NCI-H1048 (cell line): ENCODE data around the gene PAK6.

ENCODE experiments used
- DNase-seq: peaks from one replicate; lab custom pipeline; 2025; lab: John Stamatoyannopoulos, UW

Gene PAK6

DNA sequence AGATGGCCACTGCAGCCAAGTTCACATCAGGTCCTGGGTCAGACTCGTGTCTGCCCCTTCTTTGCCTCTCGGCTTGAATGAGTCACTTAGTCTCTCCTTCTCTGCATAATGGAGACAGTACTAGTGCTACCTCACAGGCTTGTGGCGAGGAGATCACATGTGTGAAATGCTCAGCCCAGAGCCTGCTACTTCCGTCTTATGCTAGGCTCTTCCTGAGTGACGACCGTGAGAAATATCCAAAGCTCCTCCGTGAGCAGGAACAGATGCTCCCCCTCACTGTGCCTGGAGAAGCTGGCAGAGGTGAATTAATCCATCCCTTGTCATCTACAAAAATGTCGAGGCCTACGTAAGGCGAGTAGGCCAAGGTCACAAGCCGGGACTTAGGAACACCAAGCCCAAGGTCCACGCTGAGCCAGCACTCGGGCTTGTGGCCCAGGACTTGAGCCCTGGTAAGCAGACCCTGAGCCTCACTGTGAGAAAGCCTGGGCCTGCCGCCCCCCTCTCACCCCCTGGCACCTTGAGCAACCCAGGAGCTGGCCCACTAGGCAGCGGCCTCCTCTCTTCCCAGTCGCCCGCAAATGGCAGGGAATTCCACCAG lies 17.9 kb downstream of the PAK6 start:
- no peak for DNase-seq

DNA sequence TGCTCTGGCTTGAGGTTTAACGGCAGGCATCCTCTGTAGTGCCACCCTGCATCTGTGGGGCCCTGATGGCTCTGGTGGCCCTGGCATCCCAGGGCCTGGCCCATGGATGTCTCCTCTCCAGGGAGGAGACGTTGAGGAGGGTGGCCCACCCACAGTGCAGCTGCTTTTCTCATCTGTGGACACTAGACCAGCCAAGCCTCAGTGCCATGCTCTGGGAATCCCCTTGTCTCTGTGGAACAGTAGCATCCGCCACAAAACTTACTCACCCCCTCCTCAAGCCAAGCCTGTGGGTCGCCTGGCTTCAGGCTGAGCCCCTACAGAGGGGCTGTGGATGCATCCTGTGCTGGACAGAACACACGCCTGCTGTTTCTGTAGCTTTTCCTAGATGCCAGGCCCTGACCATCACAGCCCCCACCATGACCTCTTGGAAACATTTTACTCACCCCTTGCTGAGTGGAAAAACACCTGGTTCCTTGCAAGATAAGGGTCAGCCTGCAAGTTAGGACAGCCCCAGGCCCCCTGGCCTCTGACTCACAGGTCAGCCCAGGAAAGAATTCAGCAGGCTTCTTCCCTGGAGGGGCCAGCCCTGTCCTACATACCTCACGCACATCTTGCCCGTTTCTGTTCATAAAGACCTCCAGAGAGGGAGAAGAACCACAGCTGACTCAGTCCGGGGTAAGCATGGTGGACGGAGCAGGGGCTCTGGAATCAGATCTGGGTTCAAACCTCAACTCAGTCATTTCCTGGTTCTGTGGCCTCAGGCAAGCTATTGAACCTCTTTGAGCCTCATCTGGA lies 19.0 kb downstream of the PAK6 start:
- no peak for DNase-seq

DNA sequence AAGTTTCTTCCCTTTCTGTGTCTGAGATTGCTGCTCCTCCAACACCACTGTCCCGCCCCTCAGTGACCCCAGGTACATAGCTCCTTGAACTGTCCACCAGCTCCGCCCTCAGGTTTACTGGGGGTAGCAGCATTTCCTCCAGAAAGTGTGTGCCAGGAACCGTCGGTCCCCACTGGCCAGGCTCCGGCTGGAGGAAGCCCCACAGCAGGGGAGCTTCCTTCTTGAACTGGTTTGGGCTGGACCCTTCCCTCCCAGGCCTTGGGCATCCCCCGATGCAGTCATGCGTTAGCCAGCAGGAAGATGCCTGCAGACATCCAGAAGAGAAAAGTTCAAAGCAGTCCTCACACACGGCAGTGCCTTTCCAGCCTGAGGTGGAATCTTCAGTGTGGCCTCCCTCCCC lies 19.7 kb downstream of the PAK6 start:
- DNase-seq, result no peak

- DNase-seq, result no peak
Observed at GRCh38 chr15:40259021-40259420, 20.2 kb downstream of the PAK6 start.

GRCh38 chr15:40263024-40263754 lies 24.3 kb downstream of the PAK6 start:
- no peak for DNase-seq

- DNase-seq, result no peak
Observed at GRCh38 chr15:40264321-40265153, 25.7 kb downstream of the PAK6 start.

GRCh38 chr15:40265355-40265754 lies 26.5 kb downstream of the PAK6 start:
- DNase-seq, result no peak

- no peak for DNase-seq
Observed at GRCh38 chr15:40265875-40266274, 27.0 kb downstream of the PAK6 start.

GRCh38 chr15:40266828-40267304 lies 28.0 kb downstream of the PAK6 start:
- DNase-seq, result no peak

GRCh38 chr15:40267670-40268069 lies 28.8 kb downstream of the PAK6 start:
- DNase-seq, result no peak

GRCh38 chr15:40269604-40270003 lies 30.7 kb downstream of the PAK6 start:
- DNase-seq, result no peak

DNA sequence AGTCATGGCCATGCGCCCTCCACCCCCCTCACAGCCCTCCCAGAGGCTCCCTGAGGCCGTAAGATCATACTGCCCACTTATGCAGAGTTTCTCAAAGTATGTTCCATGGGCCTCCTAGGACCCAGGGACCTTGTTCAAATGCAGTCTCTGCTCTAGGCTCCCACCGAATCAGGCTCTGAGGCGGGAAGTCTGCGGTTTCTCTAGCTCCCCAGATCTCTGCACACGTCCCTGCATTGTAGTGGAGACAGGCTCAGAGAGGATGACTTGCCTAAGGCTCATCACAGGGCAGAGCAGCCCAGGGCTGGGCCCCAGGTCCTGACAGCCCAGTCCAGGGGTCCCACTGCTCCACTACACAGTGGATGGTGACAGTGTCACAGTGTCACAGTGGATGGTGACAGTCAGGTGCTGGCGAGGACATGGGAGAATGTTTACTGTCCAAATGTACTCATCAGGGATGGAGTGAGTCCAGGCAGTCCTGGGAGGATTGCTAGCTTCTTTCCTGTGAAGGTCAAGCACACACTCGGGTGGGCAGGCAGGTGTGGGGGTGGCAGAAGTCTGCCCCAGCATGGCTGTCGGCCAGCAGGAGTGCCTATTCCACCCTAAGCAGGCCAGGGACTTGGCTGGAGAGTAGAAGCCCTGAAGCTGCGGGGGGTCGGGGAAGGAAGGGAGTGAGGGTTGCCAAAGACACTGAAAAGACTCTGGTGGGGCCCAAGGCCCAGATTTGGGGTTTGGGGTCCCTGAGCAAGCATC lies 31.6 kb downstream of the PAK6 start:
- DNase-seq, result no peak

DNA sequence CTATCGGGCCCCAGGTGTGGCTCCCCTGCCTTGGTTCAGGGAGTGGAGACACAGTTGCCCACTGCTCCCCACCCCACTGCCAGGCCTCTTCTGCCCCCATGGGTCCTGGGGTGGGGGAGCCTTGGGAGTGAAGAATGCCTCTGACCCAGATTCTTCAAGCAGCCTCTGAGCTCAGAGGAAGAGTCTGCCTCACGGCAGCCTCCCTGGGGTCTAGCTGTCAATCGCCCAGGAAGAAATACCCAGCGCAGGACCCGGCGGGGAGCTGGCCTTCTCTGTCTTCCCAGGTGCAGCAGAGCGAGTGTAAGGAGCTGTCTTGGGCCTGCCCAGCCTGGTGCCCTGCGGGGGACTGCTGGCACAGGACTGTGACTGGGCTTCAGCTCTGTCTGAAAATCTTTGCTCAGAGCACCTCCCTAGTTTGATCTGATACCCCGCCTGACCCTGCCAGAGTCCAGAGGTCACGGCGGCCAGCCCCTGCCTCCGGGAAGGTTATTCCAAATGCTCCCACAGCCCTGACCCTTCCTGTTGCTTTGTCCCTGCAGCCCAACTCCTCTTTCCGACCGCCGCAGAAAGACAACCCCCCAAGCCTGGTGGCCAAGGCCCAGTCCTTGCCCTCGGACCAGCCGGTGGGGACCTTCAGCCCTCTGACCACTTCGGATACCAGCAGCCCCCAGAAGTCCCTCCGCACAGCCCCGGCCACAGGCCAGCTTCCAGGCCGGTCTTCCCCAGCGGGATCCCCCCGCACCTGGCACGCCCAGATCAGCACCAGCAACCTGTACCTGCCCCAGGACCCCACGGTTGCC lies 33.0 kb downstream of the PAK6 start:
- no peak for DNase-seq

DNA sequence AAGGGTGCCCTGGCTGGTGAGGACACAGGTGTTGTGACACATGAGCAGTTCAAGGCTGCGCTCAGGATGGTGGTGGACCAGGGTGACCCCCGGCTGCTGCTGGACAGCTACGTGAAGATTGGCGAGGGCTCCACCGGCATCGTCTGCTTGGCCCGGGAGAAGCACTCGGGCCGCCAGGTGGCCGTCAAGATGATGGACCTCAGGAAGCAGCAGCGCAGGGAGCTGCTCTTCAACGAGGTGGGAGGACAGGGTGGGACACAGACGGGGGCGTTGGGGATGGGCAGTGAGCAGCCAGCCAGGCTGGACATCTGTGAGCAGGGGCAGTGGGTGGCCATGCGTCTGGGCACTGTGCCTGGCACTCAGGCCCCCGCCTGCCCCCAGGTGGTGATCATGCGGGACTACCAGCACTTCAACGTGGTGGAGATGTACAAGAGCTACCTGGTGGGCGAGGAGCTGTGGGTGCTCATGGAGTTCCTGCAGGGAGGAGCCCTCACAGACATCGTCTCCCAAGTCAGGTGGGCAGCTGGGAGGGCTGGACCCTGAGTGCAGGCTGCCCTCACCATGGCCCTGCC lies 33.7 kb downstream of the PAK6 start:
- no peak for DNase-seq

DNA sequence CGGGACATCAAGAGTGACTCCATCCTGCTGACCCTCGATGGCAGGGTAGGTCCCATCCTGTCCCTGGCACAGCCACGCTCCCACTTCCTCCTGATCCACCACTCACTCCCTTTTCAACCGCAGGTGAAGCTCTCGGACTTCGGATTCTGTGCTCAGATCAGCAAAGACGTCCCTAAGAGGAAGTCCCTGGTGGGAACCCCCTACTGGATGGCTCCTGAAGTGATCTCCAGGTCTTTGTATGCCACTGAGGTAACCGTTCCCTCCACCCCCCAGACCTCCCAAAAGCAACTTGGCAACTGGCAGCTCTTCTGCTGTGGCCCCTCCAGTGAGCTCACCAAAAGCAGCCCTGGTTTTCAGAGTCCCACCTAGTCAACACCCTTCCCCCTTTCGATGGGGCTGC lies 34.6 kb downstream of the PAK6 start:
- DNase-seq, result no peak

- peak; percentile 51 for DNase-seq
Observed at GRCh38 chr15:40274350-40275274, 35.7 kb downstream of the PAK6 start.

GRCh38 chr15:40275523-40275922 lies 36.7 kb downstream of the PAK6 start:
- DNase-seq, result no peak

DNA sequence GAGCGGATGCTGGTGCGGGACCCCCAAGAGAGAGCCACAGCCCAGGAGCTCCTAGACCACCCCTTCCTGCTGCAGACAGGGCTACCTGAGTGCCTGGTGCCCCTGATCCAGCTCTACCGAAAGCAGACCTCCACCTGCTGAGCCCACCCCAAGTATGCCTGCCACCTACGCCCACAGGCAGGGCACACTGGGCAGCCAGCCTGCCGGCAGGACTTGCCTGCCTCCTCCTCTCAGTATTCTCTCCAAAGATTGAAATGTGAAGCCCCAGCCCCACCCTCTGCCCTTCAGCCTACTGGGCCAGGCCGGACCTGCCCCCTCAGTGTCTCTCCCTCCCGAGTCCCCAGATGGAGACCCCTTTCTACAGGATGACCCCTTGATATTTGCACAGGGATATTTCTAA lies 37.1 kb downstream of the PAK6 start:
- DNase-seq, result no peak

- no peak for DNase-seq
Observed at GRCh38 chr15:40276927-40277326, 38.1 kb downstream of the PAK6 start.
